Stimulated activated CD4-positive, alpha-beta T cell treated with anti-CD3 and anti-CD28 coated beads, Interleukin-4, amount 100 ng/mL, for 48 hours (primary cell): ENCODE data around the gene HMCN1.

Experiments
- DNase-seq, 2 donors: peaks; one replicate each; pipeline ENCODE4 v3.0.0-alpha.2; 2020; ENCODE audit warnings: low read depth in 2 of 2

Gene HMCN1

GRCh38 chr1:185966471-185966870, 232.3 kb downstream of the HMCN1 start:
- no peak for DNase-seq

- DNase-seq: no peak
These were observed 234.8 kb downstream of the HMCN1 start for GRCh38 chr1:185969028-185969427.

GRCh38 chr1:185969524-185969991, 235.4 kb downstream of the HMCN1 start:
- DNase-seq: no peak

- DNase-seq: no peak
These were observed 237.5 kb downstream of the HMCN1 start for GRCh38 chr1:185971688-185972087.

GRCh38 chr1:185972096-185972850, 238.1 kb downstream of the HMCN1 start:
- DNase-seq: no peak

- DNase-seq: no peak
These were observed 239.5 kb downstream of the HMCN1 start for GRCh38 chr1:185973645-185974044.

- no peak for DNase-seq
These were observed 240.4 kb downstream of the HMCN1 start for GRCh38 chr1:185974367-185975170.

- no peak for DNase-seq
These were observed 246.7 kb downstream of the HMCN1 start for GRCh38 chr1:185980891-185981290.

GRCh38 chr1:185984113-185984836, 250.1 kb downstream of the HMCN1 start:
- no peak for DNase-seq

GRCh38 chr1:185987611-185988321, 253.6 kb downstream of the HMCN1 start:
- no peak for DNase-seq

GRCh38 chr1:185990565-185990964, 256.4 kb downstream of the HMCN1 start:
- no peak for DNase-seq

GRCh38 chr1:185991266-185991665, 257.1 kb downstream of the HMCN1 start:
- no peak for DNase-seq

GRCh38 chr1:185996211-185996610, 262.0 kb downstream of the HMCN1 start:
- no peak for DNase-seq

GRCh38 chr1:185998391-185998790, 264.2 kb downstream of the HMCN1 start:
- DNase-seq: no peak

GRCh38 chr1:186002406-186002805, 268.2 kb downstream of the HMCN1 start:
- DNase-seq: no peak

- no peak for DNase-seq
These were observed 275.0 kb downstream of the HMCN1 start for GRCh38 chr1:186009039-186009737.

- no peak for DNase-seq
These were observed 280.3 kb downstream of the HMCN1 start for GRCh38 chr1:186014370-186015037.

- DNase-seq: no peak
These were observed 282.7 kb downstream of the HMCN1 start for GRCh38 chr1:186016856-186017255.

- DNase-seq: no peak
These were observed 288.0 kb downstream of the HMCN1 start for GRCh38 chr1:186022184-186022583.

GRCh38 chr1:186026946-186027345, 292.8 kb downstream of the HMCN1 start:
- no peak for DNase-seq
